MV-4-11 (cell line): ENCODE results near the gene SSBP4.

Source experiments
- DNase-seq: peaks from one replicate; lab custom pipeline; 2025; lab: John Stamatoyannopoulos, UW

The SSBP4 gene

GRCh38 chr19:18445262-18445948 lies 26.2 kb downstream of the SSBP4 start:
- DNase-seq: no peak

DNA sequence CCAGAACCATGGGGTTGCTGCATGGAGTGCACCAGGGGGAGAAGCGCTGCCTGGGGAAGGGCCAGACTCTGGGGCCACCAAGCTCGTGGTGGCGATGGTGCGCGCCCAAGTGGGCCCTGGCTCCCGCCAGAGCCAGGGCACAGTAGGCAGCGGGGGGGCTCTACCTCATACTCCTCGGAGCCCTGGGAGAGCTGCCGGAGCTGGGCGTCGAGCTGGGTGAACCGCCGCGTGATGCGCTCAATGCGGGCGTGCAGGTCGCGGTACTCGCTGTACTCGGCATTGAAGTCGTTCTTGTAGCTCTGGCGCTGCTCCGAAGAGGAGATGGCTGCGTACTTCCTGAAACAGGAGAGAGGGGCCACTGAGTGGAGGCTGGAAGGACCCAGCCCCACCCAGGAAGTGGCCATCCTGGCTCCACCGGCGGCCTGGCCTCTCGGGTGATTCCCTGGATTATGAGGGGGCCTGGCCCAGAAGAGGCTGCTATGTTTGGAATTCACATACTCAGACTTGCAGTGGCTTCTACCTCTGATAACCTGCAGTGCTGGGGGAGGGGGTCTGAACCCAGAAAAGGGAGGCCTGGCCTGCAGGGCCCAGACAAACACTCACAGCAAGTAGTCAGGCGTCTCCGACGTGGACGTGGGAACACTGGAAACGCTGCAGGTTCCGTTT lies 27.1 kb downstream of the SSBP4 start:
- no peak for DNase-seq

- no peak for DNase-seq
These were observed 27.7 kb downstream of the SSBP4 start for GRCh38 chr19:18446811-18447359.

GRCh38 chr19:18449552-18449951 lies 30.4 kb downstream of the SSBP4 start:
- no peak for DNase-seq

GRCh38 chr19:18450021-18450930 lies 31.1 kb downstream of the SSBP4 start:
- no peak for DNase-seq

DNA sequence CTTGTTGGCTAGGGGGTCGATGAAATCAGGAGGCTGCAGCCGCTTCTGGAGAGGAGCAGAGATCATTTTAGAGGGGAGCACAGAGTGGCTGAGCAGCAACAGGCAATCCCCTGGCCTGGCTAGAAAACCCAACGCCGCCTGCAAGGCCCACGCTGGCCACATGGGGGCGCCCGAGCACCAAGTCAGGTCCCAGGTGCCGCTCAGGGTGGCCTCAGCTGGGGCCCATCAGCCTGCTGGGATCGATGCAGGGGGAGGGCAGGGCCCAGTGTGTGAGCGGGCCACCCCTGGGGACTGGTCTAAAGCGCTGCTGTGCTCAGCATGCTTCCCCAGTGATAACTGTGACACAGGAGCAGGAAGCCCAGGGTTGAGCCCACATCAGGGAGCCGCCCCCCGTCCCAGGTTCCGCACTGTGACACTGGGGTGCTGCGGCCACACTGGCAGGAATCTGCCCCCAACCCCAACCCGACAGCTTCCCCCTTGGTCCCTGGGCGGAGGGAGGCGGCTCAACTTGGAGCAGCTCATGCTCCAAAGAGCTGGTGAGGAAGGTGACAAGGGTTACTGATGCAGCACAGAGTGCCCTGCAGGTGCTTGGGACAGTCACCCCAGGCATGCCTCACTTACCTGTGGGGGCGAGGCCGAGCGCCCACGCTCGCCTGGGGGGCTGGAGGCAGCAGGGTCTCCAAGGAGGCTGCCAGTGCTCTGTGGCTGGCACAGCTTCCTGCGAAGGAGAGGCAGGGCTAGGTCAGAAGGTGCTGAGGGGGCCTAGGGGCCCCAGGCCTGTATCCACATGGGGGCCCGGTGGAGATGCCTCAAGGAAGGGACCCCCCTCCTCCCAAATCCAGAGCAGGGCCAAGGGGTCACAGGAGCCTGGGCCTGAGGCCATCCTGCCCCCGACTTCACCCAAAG lies 32.0 kb downstream of the SSBP4 start:
- DNase-seq: peak; percentile 69

DNA sequence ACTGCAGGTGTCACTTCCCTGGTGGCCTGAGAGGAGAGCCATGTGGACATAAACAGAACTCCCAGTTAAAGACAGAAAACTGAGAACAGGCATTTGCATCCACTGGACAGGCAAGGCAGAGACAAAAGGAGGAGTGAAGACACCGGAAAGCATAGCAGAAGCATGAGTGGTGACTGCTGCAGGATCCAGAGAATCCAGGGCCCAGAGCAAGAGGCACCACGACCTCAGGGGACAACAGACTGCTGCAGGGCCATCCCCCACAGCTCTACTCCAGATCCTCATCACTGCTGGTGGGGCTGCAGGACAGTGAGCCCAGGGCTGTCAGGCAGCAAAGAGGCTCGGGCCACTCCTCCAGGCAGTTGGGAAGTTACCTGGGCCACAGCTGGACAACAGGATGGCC lies 33.2 kb downstream of the SSBP4 start:
- no peak for DNase-seq

DNA sequence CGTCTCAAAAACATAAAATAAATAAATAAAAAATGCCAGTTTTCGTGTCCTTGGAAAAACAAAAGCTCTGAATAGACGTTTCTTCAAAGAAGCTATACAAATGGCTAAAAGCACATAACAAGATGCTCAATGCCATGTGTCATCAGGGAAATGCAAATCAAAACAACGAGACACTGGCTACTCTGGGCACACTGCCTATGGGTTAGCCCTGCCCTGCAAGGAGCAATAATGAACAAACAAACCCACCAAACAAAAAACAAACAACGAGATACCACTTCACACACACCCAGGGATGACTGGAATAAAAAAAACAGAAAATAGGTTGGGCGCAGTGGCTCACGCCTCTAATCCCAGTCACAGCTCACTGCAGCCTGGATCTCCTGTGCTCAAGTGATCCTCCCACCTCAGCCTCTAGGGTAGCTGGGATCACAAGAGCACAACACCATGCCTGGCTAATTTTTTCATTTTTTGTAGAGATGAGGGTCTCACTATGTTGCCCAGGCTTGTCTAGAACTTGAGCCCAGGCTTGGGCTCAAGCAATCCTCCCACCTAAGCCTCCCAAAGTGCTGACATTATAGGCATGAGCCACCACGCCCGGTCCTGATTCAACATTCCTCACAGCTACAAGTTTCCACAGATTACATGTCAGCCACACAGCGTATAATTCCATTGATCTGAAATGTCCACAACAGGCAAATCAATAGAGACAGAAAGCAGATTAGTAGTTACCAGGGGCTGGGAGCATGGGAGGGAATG lies 34.2 kb downstream of the SSBP4 start:
- no peak for DNase-seq

DNA sequence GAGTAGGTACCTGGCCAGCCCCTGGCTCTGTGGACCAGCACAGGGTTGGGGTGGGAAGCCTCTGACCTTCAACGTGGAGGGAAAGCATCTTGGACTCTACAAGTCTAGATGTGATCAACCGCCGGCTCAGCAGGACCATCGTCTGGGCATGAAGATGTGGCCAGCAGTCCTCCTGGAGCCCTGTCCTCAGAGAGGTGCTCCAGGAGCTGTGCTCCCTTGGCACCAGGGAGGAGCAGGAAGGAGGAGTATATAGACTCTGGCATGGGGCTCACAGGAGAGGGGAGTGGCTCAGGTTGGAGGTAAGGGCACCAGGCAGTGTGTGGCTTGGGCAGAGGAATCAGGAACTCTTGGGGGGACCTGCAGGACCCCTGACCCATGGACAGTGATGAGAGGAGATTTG lies 37.1 kb downstream of the SSBP4 start:
- no peak for DNase-seq

- no peak for DNase-seq
These were observed 37.8 kb downstream of the SSBP4 start for GRCh38 chr19:18456974-18457373.

DNA sequence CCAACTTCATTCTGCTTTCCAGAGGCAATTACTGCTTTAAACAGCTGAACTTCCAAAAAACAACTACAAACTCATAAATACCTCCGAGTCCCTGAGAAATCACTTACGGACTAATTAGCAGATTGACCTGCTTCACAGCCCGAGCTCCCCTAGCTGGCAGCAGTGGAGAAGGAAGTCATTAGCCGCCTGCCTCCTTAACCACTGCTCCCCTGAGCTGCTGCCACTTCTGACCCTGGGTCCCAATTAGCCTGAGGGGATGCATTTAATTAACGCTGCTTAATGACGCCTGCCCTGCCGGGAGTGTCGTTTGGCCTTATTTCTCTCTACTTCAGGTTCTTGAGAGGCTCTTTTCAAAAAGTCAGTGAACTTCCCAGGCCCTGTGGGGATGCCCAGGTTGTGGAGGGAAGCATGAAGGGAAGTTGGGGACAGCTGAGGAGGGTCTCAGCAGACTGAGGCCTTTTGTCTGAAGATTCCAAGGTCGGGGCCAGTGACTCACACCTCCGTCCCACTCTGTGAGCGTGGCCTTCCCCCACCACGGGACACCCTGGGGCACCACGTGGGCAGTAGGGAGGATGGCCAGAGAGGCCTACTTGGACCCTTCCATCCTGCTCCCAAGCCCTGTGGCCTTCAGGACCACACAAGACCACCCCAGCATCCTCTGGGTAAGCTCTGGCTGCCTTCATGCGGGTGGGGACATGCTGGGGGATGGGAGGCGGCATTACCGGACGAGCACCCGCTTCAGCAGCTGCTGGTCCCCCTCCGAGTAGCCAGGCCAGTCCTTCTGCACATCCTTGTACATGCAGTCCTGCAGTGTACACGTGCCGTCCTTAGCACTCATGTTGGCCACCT lies 38.5 kb downstream of the SSBP4 start:
- no peak for DNase-seq

GRCh38 chr19:18460900-18461299 lies 41.7 kb downstream of the SSBP4 start:
- no peak for DNase-seq

GRCh38 chr19:18461471-18461870 lies 42.3 kb downstream of the SSBP4 start:
- DNase-seq: no peak

DNA sequence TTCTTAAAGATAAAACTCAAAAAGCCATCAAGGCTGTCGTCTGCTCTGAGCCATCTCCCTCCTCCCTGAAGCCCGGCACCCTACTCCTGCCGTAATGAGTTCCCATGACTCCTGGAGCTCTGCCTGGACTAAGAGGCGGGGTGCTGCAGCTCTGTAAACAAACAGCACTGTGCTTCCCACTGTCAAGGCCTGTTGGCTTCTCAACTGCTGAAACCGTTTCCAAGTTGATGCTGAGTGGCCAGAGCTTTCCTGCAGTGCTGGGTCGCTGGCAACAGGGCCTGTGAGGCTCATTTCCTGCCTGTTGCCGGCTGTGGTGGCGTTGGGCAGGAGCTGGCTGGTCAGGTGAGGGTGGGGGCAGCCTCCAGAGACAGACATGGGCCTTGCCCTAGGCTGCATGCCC lies 45.4 kb downstream of the SSBP4 start:
- DNase-seq: no peak

DNA sequence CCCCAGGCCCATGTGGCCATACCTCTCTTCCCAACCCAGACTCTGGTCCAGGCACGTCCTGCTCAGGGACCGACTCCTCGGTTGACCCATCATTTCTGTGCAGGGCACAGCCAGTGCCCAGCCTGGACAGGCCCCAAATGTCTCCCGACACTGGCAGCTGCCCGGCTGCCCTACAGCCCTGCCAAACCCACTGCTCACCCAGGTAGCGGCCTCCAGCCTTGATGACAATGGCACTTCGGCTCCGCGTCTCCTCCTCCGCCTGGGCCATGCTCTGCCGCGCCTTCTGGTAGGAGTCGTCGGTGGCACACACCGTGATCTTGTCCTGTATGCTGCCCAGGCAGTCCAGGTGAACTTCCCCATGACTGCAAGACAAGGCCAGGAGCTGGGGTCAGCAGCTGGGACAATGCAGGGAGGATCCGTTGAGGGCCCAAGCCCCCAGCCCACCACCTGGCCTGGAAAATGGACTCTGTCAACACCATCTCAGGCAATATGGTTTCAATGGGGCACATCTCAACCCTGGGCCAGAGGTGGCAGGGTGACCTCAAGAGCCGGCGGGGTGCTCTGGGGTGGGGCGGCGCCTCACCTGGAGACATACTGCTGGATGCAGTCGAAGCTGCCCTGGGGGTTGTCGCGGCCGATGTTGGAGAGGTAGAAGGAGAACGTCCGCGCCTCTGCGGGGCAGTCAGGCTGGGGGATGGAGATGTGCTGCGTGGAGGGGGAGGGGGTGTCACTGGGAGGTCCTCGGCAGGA lies 46.2 kb downstream of the SSBP4 start:
- DNase-seq: no peak

- no peak for DNase-seq
These were observed 46.8 kb downstream of the SSBP4 start for GRCh38 chr19:18465964-18466339.

DNA sequence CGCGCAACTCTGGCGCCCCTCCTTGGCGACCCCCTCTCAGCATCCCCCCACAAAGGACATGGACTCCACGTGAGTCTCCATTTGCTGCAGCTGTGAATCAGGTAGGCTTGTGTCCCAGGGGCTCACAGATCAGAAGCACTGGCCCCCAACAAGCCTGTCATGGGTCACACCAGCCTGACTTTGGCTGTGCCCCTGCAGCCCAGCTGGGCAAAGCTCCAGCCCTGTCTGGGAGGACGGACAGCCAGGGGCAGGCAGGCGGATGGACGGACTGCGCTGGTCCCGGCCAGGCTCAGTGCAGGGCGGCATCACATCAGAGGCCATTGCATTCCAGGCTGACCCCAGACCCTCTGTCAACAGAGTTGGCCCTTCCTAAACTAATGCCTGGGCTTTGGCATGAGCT lies 47.2 kb downstream of the SSBP4 start:
- no peak for DNase-seq

- no peak for DNase-seq
These were observed 48.8 kb downstream of the SSBP4 start for GRCh38 chr19:18467978-18468377.

DNA sequence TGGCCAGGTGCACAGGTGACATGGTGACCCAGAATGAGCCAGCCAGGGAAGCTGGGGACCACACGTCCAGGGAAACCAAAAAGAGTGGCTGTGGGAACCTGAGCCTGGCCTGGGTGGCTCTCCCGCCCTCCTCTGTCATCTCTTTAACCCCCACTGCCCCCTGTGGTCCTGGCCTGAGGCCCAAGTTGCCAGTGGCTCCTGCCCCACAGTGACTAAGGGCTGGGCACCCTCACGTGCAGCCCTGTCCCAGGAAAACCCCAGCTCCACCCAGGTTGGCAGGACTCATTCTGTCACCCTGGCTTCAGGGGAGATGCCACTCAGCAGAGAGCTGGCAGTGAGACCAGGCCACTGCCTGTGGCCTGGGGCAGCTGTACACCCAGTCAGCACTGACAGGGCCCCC lies 49.3 kb downstream of the SSBP4 start:
- no peak for DNase-seq
